ENCODE measurements around the gene SMC4.
A peak's percentile ranks its signal among the peaks of the same experiment; 100 is the strongest.

SMC4 gene

DNA sequence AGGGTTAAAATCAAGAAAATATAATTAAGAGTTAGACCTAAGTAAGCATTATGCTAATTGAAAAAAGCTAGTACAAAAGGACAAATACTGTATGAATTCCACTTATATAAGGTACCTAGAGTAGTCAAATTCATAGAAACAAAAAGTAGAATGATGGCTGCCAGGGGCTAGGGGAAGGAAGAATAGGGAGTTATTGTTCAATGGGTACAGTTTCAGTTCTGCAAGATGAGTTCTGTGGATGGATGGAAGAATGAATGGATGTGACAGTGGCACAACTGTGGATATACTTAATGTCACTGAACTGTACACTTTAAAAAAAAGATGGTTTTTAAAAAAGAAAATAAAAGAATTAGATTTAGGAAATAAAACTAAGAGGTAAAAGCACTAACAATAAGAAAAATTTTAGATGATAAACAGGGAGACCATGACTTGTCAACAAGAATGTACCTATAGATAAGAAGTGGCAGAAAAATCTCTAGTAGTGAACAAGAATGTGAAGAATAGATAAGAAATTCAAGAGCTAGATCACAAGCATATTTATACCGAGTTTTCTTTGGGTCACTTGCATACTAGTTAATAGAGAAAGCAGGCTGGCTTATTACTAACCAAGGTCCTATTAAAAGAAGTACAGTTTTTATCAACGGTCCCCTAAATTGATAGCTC is 6.0 kb upstream of the SMC4 start:
- no peak for DNase-seq (ENCODE audit: extremely low spot score)
- ChIA-PET CTCF (interaction anchor here (0.7 to 1.7 kb wide), 5 partner anchors 9 to 24 kb away, joined by 3 to 4 read pairs (median 3); no protein-coding TSS in a partner anchor), POLR2A (no interaction called here)
- TF ChIP-seq, protein P1, sequence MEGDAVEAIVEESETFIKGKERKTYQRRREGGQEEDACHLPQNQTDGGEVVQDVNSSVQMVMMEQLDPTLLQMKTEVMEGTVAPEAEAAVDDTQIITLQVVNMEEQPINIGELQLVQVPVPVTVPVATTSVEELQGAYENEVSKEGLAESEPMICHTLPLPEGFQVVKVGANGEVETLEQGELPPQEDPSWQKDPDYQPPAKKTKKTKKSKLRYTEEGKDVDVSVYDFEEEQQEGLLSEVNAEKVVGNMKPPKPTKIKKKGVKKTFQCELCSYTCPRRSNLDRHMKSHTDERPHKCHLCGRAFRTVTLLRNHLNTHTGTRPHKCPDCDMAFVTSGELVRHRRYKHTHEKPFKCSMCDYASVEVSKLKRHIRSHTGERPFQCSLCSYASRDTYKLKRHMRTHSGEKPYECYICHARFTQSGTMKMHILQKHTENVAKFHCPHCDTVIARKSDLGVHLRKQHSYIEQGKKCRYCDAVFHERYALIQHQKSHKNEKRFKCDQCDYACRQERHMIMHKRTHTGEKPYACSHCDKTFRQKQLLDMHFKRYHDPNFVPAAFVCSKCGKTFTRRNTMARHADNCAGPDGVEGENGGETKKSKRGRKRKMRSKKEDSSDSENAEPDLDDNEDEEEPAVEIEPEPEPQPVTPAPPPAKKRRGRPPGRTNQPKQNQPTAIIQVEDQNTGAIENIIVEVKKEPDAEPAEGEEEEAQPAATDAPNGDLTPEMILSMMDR (IDR thresholded peaks at IDR 0.05; ENCODE audit: control extremely low read depth, extremely low read depth, low read depth, missing control alignments) = no peak

DNA sequence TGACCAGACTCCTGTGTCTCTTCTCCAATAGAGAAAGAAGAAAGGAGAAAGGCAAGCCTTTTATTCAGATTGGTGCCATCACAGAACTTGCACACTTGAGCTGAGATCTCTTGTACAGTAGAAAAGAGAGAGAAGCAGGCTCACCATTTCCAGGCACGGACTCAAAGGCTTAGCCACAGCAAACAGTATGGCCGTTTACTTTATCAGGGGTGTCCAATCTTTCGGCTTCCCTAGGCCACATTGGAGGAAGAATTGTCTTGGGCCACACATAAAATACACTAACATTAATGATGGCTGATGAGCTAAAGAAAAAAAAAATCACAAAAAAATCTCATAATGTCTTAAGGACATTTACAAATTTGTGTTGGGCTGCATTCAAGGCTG is 5.4 kb upstream of the SMC4 start:
- TF ChIP-seq, protein P1 (IDR thresholded peaks at IDR 0.05; ENCODE audit: control extremely low read depth, extremely low read depth, low read depth, missing control alignments) = no peak
- ChIA-PET CTCF (interaction anchor here (0.7 to 1.2 kb wide), 4 partner anchors 11 to 18 kb away, joined by 3 to 4 read pairs (median 3); no protein-coding TSS in a partner anchor), POLR2A (no interaction called here)
- DNase-seq (ENCODE audit: extremely low spot score) = no peak

DNA sequence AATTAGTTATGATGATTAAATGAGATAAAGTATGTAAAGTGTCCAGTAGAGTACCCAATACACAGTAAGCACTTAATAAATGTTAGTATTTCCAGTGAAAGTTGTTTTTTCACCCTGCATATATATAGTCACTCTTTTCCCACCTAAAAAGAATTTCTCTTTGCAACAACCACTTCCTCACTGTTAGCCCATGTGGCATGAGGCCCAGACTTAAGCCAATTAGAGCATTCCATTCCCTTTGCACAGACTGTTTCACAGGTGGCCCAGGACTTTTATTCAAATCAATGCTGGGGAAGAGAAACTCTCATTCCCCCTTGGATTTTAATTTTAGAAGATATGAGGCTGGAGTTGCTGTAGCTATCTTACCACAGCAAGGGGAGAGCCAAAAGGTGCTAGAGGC is 4.2 kb upstream of the SMC4 start:
- TF ChIP-seq, protein P1 (IDR thresholded peaks at IDR 0.05; ENCODE audit: control extremely low read depth, extremely low read depth, low read depth, missing control alignments) = no peak
- CTCF ChIA-PET = interaction anchor here (0.9 to 1.2 kb wide), 5 partner anchors 12 to 19 kb away, joined by 3 to 4 read pairs (median 3); no protein-coding TSS in a partner anchor
- POLR2A ChIA-PET = no interaction called here
- no peak for DNase-seq (ENCODE audit: extremely low spot score)

DNA sequence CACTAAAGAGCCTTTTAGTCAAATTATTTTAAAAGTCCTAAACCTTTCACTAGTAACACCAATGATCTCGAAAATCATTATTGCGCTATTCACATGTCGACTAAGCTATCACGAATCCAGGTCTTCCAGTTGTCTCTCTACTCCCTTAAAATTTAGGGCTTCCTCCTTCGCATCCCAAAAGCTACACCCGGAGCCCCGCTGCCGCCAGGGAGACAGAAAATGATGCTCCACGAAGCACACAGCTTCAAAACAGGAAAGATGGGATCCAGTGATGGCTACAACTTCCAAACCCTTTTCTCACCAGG is 678 bp upstream of the SMC4 start:
- POLR2A ChIA-PET = no interaction called here
- DNase-seq (ENCODE audit: extremely low spot score) = no peak
- TF ChIP-seq, protein P1 (IDR thresholded peaks at IDR 0.05; ENCODE audit: control extremely low read depth, extremely low read depth, low read depth, missing control alignments) = no peak
- CTCF ChIA-PET = interaction anchor here (1.0 kb wide), 1 partner anchor 16 kb away, joined by 4 read pairs; no protein-coding TSS in a partner anchor

DNA sequence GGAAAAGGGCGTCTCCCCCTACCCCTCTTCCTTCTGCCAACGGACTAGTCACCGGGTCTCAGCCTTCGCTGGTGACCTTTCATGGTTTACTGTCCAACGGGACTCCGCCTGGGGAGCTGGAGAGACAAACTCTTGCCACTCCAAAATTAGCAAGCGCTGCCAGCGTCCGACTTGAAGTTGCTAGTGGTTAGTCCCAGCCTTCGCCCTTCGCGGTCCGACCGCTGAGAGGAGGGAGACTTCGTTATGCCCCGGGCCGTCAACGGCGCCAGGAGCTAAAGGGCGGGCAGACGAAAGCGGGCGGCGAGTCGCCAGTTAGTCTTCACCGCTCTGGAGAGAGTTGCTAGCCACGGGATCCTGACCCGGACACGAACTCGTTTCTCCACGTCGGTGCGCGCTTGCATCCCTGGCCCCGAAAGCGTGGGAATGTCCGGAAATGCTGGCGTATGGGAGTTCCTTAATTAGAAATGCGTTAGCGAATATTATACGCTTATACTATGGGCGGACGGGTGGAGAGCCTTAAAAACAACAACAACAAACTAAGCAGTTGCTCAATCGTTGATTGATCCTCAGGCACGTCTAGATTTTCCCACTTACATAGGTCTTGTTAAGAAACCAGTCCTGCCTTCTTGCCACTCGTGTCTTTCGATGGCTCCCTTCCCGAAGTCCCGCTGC is 716 bp downstream of the SMC4 start:
- ChIA-PET POLR2A (no interaction called here), CTCF (interaction anchor here (1.0 kb wide), 2 partner anchors 10 to 13 kb away, joined by 3 to 6 read pairs; no protein-coding TSS in a partner anchor)
- DNase-seq (ENCODE audit: extremely low spot score) = peak; percentile 23
- TF ChIP-seq, protein P1 (IDR thresholded peaks at IDR 0.05; ENCODE audit: control extremely low read depth, extremely low read depth, low read depth, missing control alignments) = no peak

DNA sequence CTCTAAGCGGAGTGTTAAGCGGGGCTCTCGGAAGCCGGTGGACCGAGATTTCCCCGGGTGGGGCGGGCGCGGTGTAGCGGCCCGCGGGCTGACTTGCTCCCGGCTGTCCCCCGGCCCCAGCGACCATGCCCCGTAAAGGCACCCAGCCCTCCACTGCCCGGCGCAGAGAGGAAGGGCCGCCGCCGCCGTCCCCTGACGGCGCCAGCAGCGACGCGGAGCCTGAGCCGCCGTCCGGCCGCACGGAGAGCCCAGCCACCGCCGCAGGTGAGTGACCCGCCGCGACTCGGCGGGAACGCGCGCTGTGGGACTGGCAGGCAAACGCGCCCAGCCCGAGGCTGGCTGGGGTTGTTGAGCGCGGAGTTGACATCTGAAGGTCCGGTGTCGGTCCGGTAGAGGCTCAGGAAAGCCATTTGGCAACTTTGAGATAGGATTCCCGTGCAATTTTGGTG is 1.3 kb downstream of the SMC4 start:
- peak; percentile 16 for DNase-seq (ENCODE audit: extremely low spot score)
- ChIA-PET CTCF (interaction anchor here (1.0 to 4.7 kb wide), 2 partner anchors 9 to 13 kb away, joined by 3 to 33 read pairs; no protein-coding TSS in a partner anchor), POLR2A (no interaction called here)
- TF ChIP-seq, protein P1 (IDR thresholded peaks at IDR 0.05; ENCODE audit: control extremely low read depth, extremely low read depth, low read depth, missing control alignments) = no peak
